ENCODE results near the gene TMEM11.

DNA sequence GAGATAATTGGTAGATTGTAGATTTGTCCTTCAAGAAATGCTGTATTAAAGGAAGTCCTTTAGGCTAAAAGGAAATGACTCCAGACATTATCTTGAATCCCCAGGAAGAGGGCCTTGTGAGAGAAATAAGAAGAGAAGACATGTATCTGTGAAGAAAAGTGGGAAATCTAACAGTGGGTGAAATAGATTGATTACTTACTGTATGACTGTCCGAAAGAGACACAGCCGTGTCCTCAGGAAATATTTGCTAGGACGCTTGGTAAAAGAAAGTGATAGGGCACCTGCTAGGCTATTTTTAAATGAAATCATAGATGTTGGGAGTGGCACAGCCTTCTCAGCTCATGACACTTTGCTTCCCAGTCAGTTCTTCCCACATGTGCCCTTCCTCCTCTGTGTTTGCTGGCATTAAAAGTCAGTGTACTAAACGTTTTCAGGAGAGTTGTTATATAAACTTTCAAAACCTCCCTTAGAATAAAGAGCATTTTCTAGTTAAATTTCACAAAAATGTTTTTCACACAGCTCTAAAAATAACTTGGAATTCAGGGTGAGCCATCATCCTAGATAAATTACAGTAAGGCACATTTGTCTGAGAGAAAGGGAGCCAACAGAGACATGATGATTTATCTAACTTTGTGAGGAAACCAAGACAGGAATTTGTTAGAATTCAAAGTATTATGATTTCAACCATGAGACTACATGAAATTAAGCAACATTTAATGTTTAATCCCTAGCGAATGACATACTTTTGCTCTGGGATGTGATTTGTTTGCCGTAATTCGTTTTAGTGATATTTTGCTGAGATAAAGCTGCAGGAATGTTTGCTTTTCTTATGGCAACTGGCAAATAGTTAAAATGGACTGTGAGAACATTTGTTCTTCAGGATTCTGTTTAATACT lies 52.2 kb downstream of the TMEM11 start:
- TF ChIP-seq, protein P1, sequence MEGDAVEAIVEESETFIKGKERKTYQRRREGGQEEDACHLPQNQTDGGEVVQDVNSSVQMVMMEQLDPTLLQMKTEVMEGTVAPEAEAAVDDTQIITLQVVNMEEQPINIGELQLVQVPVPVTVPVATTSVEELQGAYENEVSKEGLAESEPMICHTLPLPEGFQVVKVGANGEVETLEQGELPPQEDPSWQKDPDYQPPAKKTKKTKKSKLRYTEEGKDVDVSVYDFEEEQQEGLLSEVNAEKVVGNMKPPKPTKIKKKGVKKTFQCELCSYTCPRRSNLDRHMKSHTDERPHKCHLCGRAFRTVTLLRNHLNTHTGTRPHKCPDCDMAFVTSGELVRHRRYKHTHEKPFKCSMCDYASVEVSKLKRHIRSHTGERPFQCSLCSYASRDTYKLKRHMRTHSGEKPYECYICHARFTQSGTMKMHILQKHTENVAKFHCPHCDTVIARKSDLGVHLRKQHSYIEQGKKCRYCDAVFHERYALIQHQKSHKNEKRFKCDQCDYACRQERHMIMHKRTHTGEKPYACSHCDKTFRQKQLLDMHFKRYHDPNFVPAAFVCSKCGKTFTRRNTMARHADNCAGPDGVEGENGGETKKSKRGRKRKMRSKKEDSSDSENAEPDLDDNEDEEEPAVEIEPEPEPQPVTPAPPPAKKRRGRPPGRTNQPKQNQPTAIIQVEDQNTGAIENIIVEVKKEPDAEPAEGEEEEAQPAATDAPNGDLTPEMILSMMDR (IDR thresholded peaks at IDR 0.05; ENCODE audit: low read depth, low read length, missing input control), result no peak
- TF ChIP-seq, protein P2, sequence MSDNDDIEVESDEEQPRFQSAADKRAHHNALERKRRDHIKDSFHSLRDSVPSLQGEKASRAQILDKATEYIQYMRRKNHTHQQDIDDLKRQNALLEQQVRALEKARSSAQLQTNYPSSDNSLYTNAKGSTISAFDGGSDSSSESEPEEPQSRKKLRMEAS (IDR thresholded peaks at IDR 0.05), result peak; percentile 49
- TF ChIP-seq RAD21 (IDR thresholded peaks at IDR 0.05) (peak in 1 of 2 donors; percentile 6), TAF1 (conservative IDR thresholded peaks at IDR 0.05) (no peak), SP1 (IDR thresholded peaks at IDR 0.05) (no peak), RXRA (IDR thresholded peaks at IDR 0.05) (peak in 1 of 2 donors; percentile 40), FOXA1 (IDR thresholded peaks at IDR 0.05) (no peak), NR2F2 (IDR thresholded peaks at IDR 0.05) (no peak), YY1 (IDR thresholded peaks at IDR 0.05) (peak; percentile 70), GABPA (IDR thresholded peaks at IDR 0.05 in 1 of 2, conservative IDR thresholded peaks at IDR 0.05 in 1 of 2) (no peak), EGR1 (IDR thresholded peaks at IDR 0.05; ENCODE audit: low read depth in 2 of 2) (peak in 1 of 2 donors; percentile 20), JUND (IDR thresholded peaks at IDR 0.05) (peak in 1 of 2 donors; percentile 48)
- TF ChIP-seq, protein P3, sequence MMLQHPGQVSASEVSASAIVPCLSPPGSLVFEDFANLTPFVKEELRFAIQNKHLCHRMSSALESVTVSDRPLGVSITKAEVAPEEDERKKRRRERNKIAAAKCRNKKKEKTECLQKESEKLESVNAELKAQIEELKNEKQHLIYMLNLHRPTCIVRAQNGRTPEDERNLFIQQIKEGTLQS (IDR thresholded peaks at IDR 0.05), result no peak
- TF ChIP-seq, protein P4, sequence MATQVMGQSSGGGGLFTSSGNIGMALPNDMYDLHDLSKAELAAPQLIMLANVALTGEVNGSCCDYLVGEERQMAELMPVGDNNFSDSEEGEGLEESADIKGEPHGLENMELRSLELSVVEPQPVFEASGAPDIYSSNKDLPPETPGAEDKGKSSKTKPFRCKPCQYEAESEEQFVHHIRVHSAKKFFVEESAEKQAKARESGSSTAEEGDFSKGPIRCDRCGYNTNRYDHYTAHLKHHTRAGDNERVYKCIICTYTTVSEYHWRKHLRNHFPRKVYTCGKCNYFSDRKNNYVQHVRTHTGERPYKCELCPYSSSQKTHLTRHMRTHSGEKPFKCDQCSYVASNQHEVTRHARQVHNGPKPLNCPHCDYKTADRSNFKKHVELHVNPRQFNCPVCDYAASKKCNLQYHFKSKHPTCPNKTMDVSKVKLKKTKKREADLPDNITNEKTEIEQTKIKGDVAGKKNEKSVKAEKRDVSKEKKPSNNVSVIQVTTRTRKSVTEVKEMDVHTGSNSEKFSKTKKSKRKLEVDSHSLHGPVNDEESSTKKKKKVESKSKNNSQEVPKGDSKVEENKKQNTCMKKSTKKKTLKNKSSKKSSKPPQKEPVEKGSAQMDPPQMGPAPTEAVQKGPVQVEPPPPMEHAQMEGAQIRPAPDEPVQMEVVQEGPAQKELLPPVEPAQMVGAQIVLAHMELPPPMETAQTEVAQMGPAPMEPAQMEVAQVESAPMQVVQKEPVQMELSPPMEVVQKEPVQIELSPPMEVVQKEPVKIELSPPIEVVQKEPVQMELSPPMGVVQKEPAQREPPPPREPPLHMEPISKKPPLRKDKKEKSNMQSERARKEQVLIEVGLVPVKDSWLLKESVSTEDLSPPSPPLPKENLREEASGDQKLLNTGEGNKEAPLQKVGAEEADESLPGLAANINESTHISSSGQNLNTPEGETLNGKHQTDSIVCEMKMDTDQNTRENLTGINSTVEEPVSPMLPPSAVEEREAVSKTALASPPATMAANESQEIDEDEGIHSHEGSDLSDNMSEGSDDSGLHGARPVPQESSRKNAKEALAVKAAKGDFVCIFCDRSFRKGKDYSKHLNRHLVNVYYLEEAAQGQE (IDR thresholded peaks at IDR 0.05), result peak; percentile 17

All from liver (tissue), 3 donors.